Muscle layer of colon (tissue), 2 donors: ENCODE results near the gene CNPPD1.
A peak's percentile ranks its signal among the peaks of the same experiment; 100 is the strongest.

ENCODE experiments used
- H3K27ac ChIP-seq: one replicate; pipeline ENCODE4 v1.7.0; 2013; ENCODE audit warnings: low read depth, mild to moderate bottlenecking, low read length, moderate library complexity
- H3K27me3 ChIP-seq, 2 donors: one replicate each; pipeline ENCODE4 v1.7.0; 2013; ENCODE audit warnings: low read length in 2 of 2, mild to moderate bottlenecking in 2 of 2; ENCODE audit not compliant: insufficient read depth in 2 of 2, control insufficient read depth in 1 of 2
- H3K36me3 ChIP-seq: one replicate; pipeline ENCODE4 v1.7.0; 2013; ENCODE audit warnings: mild to moderate bottlenecking, low read length; ENCODE audit not compliant: insufficient read depth
- H3K4me1 ChIP-seq: one replicate; pipeline ENCODE4 v1.7.0; 2013; ENCODE audit warnings: mild to moderate bottlenecking, low read length; ENCODE audit not compliant: insufficient read depth
- H3K4me3 ChIP-seq, 2 donors: one replicate each; pipeline ENCODE4 v1.7.0; 2013; ENCODE audit warnings: low read length in 2 of 2, low read depth in 1 of 2, mild to moderate bottlenecking in 1 of 2, moderate library complexity in 1 of 2
- H3K9ac ChIP-seq: one replicate; pipeline ENCODE4 v1.7.0; 2013; ENCODE audit warnings: low read length
- H3K9me3 ChIP-seq: one replicate; pipeline ENCODE4 v1.7.0; 2013; ENCODE audit warnings: mild to moderate bottlenecking, low read length
- donor health status: abdominal sarcoma.
- donor health status: Adenocarcinoma of cecum.

CNPPD1 gene

GRCh38 chr2:219176818-219177551, at the start of gene CNPPD1:
Gene CNPPD1 (minus strand): TSS chr2:219176925. CDS start chr2:219176828, 97 bp downstream.
- peak within 1 kb of the TSS; percentile 90 for H3K9ac ChIP-seq
- no peaks in the 10 kb centered on the region for H3K27me3 ChIP-seq
- H3K36me3 ChIP-seq: peaks cover 57% of the 10 kb centered on the region
- H3K4me1 ChIP-seq: peaks cover 34% of the 10 kb centered on the region
- peak within 1 kb of the TSS; percentile 89 for H3K27ac ChIP-seq
- no peaks in the 10 kb centered on the region for H3K9me3 ChIP-seq
- peak within 1 kb of the TSS; percentile 69 to 87 for H3K4me3 ChIP-seq

- Histone ChIP-seq H3K9ac (no peak overlapping the region), H3K9me3 (no peaks in the 10 kb centered on the region), H3K27ac (no peak overlapping the region), H3K4me1 (peaks cover 16% of the 10 kb centered on the region), H3K4me3 (no peak overlapping the region), H3K36me3 (peaks cover 61% of the 10 kb centered on the region), H3K27me3 (no peaks in the 10 kb centered on the region)
Measured at GRCh38 chr2:219225350-219225749, 48.6 kb upstream of the CNPPD1 start.

- Histone ChIP-seq H3K36me3 (peaks cover 67% of the 10 kb centered on the region), H3K4me3 (no peak overlapping the region), H3K9me3 (no peaks in the 10 kb centered on the region), H3K27me3 (no peaks in the 10 kb centered on the region), H3K9ac (no peak overlapping the region), H3K27ac (no peak overlapping the region), H3K4me1 (peaks cover 24% of the 10 kb centered on the region)
Measured at GRCh38 chr2:219223831-219224610, 47.3 kb upstream of the CNPPD1 start.

GRCh38 chr2:219221957-219222518, 45.3 kb upstream of the CNPPD1 start:
- H3K36me3 ChIP-seq: peaks cover 65% of the 10 kb centered on the region
- no peaks in the 10 kb centered on the region for H3K9me3 ChIP-seq
- H3K9ac ChIP-seq: no peak overlapping the region

GRCh38 chr2:219220652-219221402, 44.1 kb upstream of the CNPPD1 start:
- Histone ChIP-seq H3K4me3 (no peak overlapping the region), H3K27ac (no peak overlapping the region), H3K27me3 (no peaks in the 10 kb centered on the region), H3K9ac (no peak overlapping the region), H3K36me3 (peaks cover 66% of the 10 kb centered on the region), H3K4me1 (peaks cover 26% of the 10 kb centered on the region), H3K9me3 (no peaks in the 10 kb centered on the region)

More at GRCh38 chr2:219221957-219222518, 45.3 kb upstream of the CNPPD1 start:
- H3K27me3 ChIP-seq: no peaks in the 10 kb centered on the region
- H3K4me3 ChIP-seq: no peak overlapping the region
- H3K27ac ChIP-seq: no peak overlapping the region
- H3K4me1 ChIP-seq: peaks cover 18% of the 10 kb centered on the region

- Histone ChIP-seq H3K36me3 (peaks cover 69% of the 10 kb centered on the region), H3K4me1 (peaks cover 26% of the 10 kb centered on the region), H3K9me3 (no peaks in the 10 kb centered on the region), H3K4me3 (peak overlapping the region in 1 of 2 donors; percentile 58), H3K27ac (peak overlapping the region; percentile 93), H3K27me3 (no peaks in the 10 kb centered on the region), H3K9ac (peak overlapping the region; percentile 76)
Measured at GRCh38 chr2:219219784-219220532, 43.2 kb upstream of the CNPPD1 start.

- Histone ChIP-seq H3K27me3 (no peaks in the 10 kb centered on the region), H3K9ac (peak within 1 kb of the TSS; percentile 76), H3K27ac (peak within 1 kb of the TSS; percentile 93), H3K36me3 (peaks cover 69% of the 10 kb centered on the region), H3K4me3 (peak within 1 kb of the TSS; percentile 50 to 58), H3K4me1 (peaks cover 26% of the 10 kb centered on the region), H3K9me3 (no peaks in the 10 kb centered on the region)
Measured at GRCh38 chr2:219218732-219219701, 42.3 kb upstream of the CNPPD1 start, which contains the start of gene ABCB6. Gene ABCB6 (minus strand): TSS chr2:219218958. CDS start chr2:219218673, 285 bp downstream.

- peaks cover 26% of the 10 kb centered on the region for H3K4me1 ChIP-seq
- H3K36me3 ChIP-seq: peaks cover 67% of the 10 kb centered on the region
- H3K9ac ChIP-seq: no peak overlapping the region
- peak overlapping the region; percentile 93 for H3K27ac ChIP-seq
- peak overlapping the region; percentile 50 to 58 for H3K4me3 ChIP-seq
- H3K9me3 ChIP-seq: no peaks in the 10 kb centered on the region
- no peaks in the 10 kb centered on the region for H3K27me3 ChIP-seq
Measured at GRCh38 chr2:219218217-219218731, 41.5 kb upstream of the CNPPD1 start.

- H3K27ac ChIP-seq: no peak overlapping the region
Measured at GRCh38 chr2:219216535-219216915, 39.8 kb upstream of the CNPPD1 start.

More at GRCh38 chr2:219216535-219216915, 39.8 kb upstream of the CNPPD1 start:
- H3K4me1 ChIP-seq: peaks cover 26% of the 10 kb centered on the region
- peaks cover 57% of the 10 kb centered on the region for H3K36me3 ChIP-seq
- H3K4me3 ChIP-seq: no peak overlapping the region
- H3K9me3 ChIP-seq: no peaks in the 10 kb centered on the region
- no peak overlapping the region for H3K9ac ChIP-seq
- H3K27me3 ChIP-seq: no peaks in the 10 kb centered on the region
